SU-DHL-6 (cell line): ENCODE data around the gene RSU1.
A peak's percentile ranks its signal among the peaks of the same experiment; 100 is the strongest.
"Not testable (repeated sequence)": the region's sequence is repeated elsewhere in the genome, so short reads cannot be mapped to it uniquely, and the experiment has no call there.

Source experiments
- H2AFZ ChIP-seq: fragments of 200-600 bp; sonication (generic); 2 replicates; pipeline ENCODE4 v1.6.1; 2014; ENCODE audit warnings: low read depth, mild to moderate bottlenecking, moderate library complexity, mixed read lengths, antibody characterized with exemption, low read length; ENCODE audit not compliant: severe bottlenecking
- H3F3A ChIP-seq: fragments of 200-600 bp; shearing (Covaris generic); 2 replicates; pipeline ENCODE4 v1.6.0; 2016; ENCODE audit warnings: antibody characterized with exemption, mild to moderate bottlenecking; ENCODE audit not compliant: insufficient read depth
- H3K27ac ChIP-seq: fragments of 200-600 bp; sonication (generic); 2 replicates; pipeline ENCODE4 v1.5.1; 2016; ENCODE audit warnings: low read depth, mild to moderate bottlenecking, low read length, moderate library complexity, mixed read lengths
- H3K27me3 ChIP-seq: fragments of 200-600 bp; sonication (generic), shearing (Covaris generic); 2 replicates; pipeline ENCODE4 v1.6.0; 2014; ENCODE audit warnings: mild to moderate bottlenecking, low read length
- H3K36me3 ChIP-seq: fragments of 200-600 bp; sonication (generic); 2 replicates; pipeline ENCODE4 v1.6.1; 2014; ENCODE audit warnings: mild to moderate bottlenecking, low read length, mixed read lengths
- H3K4me2 ChIP-seq: fragments of 300-600, 200-600 bp; shearing (Covaris generic), sonication (generic); 2 replicates; pipeline ENCODE4 v1.6.0; 2014; ENCODE audit warnings: low read length, low read depth, mild to moderate bottlenecking; ENCODE audit not compliant: poor library complexity, severe bottlenecking
- H3K4me3 ChIP-seq: fragments of 200-600 bp; sonication (generic); 2 replicates; pipeline ENCODE4 v1.5.1; 2014; ENCODE audit warnings: antibody characterized with exemption, low read length, mild to moderate bottlenecking, mixed read lengths; ENCODE audit not compliant: insufficient read depth, poor library complexity, severe bottlenecking
- H3K79me2 ChIP-seq: fragments of 200-600 bp; sonication (generic); 2 replicates; pipeline ENCODE4 v1.6.1; 2014; ENCODE audit warnings: mild to moderate bottlenecking, low read length, moderate library complexity; ENCODE audit not compliant: insufficient read depth
- H3K9ac ChIP-seq: fragments of 200-600 bp; sonication (generic); 2 replicates; pipeline ENCODE4 v1.7.0; 2014; ENCODE audit warnings: mild to moderate bottlenecking, low read length
- H3K9me2 ChIP-seq: fragments of 200-600 bp; sonication (generic); replicated peaks from 2 replicates; pipeline ENCODE4 v1.6.1; 2014; ENCODE audit warnings: low read length; ENCODE audit not compliant: insufficient read depth
- H3K9me3 ChIP-seq: fragments of 200-600 bp; sonication (generic); 2 replicates; pipeline ENCODE4 v1.6.1; 2014; ENCODE audit warnings: low read length, mixed read lengths; ENCODE audit not compliant: insufficient read depth
- H4K20me1 ChIP-seq: fragments of 200-600 bp; sonication (generic); 2 replicates; pipeline ENCODE4 v1.6.1; 2014; ENCODE audit warnings: low read depth, mild to moderate bottlenecking, antibody characterized with exemption, low read length, moderate library complexity, mixed read lengths
- EZH2phosphoT487 ChIP-seq: fragments of 200-600 bp; sonication (generic), shearing (Covaris generic); conservative IDR thresholded peaks from 2 replicates; pipeline ENCODE4 v1.6.1; 2018; ENCODE audit warnings: mild to moderate bottlenecking, antibody characterized with exemption, low read length, moderate library complexity, mixed read lengths
- TF ChIP-seq, protein P1 (sequence below): fragments of 200-600 bp; sonication (generic); IDR thresholded peaks from one replicate; pipeline ENCODE4 v1.5.1; 2017; ENCODE audit warnings: antibody characterized with exemption, mild to moderate bottlenecking, low read length, moderate library complexity; ENCODE audit not compliant: insufficient read depth, poor library complexity, severe bottlenecking

RSU1 gene

GRCh38 chr10:16828701-16829175 is 11.5 kb upstream of the RSU1 start:
- Histone ChIP-seq H3K79me2 (no peaks in the 10 kb centered on the region), H3K36me3 (no peaks in the 10 kb centered on the region), H3K4me3 (no peak overlapping the region), H3K9me3 (no peaks in the 10 kb centered on the region), H3K27ac (no peak overlapping the region), H4K20me1 (no peaks in the 10 kb centered on the region), H2AFZ (no peak overlapping the region), H3K27me3 (no peaks in the 10 kb centered on the region), H3K9ac (no peak overlapping the region), H3K9me2 (no peaks in the 10 kb centered on the region), H3F3A (no peaks in the 10 kb centered on the region), H3K4me2 (no peak overlapping the region)
- no peak for TF ChIP-seq EZH2phosphoT487
- TF ChIP-seq, protein P1, sequence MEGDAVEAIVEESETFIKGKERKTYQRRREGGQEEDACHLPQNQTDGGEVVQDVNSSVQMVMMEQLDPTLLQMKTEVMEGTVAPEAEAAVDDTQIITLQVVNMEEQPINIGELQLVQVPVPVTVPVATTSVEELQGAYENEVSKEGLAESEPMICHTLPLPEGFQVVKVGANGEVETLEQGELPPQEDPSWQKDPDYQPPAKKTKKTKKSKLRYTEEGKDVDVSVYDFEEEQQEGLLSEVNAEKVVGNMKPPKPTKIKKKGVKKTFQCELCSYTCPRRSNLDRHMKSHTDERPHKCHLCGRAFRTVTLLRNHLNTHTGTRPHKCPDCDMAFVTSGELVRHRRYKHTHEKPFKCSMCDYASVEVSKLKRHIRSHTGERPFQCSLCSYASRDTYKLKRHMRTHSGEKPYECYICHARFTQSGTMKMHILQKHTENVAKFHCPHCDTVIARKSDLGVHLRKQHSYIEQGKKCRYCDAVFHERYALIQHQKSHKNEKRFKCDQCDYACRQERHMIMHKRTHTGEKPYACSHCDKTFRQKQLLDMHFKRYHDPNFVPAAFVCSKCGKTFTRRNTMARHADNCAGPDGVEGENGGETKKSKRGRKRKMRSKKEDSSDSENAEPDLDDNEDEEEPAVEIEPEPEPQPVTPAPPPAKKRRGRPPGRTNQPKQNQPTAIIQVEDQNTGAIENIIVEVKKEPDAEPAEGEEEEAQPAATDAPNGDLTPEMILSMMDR = no peak

- TF ChIP-seq EZH2phosphoT487 = no peak
- TF ChIP-seq, protein P1 = peak; percentile 39
- Histone ChIP-seq H3K27ac (no peak overlapping the region), H4K20me1 (no peaks in the 10 kb centered on the region), H3F3A (no peaks in the 10 kb centered on the region), H3K36me3 (no peaks in the 10 kb centered on the region), H3K4me3 (no peak overlapping the region), H2AFZ (no peak overlapping the region), H3K9me2 (no peaks in the 10 kb centered on the region), H3K27me3 (no peaks in the 10 kb centered on the region), H3K79me2 (no peaks in the 10 kb centered on the region), H3K9ac (no peak overlapping the region), H3K9me3 (peaks cover 2% of the 10 kb centered on the region; the same call in 1 of the 2 replicates), H3K4me2 (no peak overlapping the region)
Measured at GRCh38 chr10:16828114-16828568, 10.9 kb upstream of the RSU1 start.

GRCh38 chr10:16827474-16827873 is 10.2 kb upstream of the RSU1 start:
- H3K4me2 ChIP-seq, H3K9me2 ChIP-seq, H3K9ac ChIP-seq, H3K27ac ChIP-seq, H3K9me3 ChIP-seq, H3K36me3 ChIP-seq, H3K27me3 ChIP-seq, H2AFZ ChIP-seq, H3K4me3 ChIP-seq, H3K79me2 ChIP-seq, H4K20me1 ChIP-seq, H3F3A ChIP-seq: not testable (repeated sequence)

- no peak overlapping the region for H3K9ac ChIP-seq
- peaks cover 19% of the 10 kb centered on the region; the same call in 1 of the 2 replicates for H3K9me3 ChIP-seq
- no peaks in the 10 kb centered on the region for H3K36me3 ChIP-seq
- no peaks in the 10 kb centered on the region for H4K20me1 ChIP-seq
- H3K4me3 ChIP-seq = no peak overlapping the region
- H3F3A ChIP-seq = no peaks in the 10 kb centered on the region
- H3K27me3 ChIP-seq = no peaks in the 10 kb centered on the region
- no peaks in the 10 kb centered on the region for H3K9me2 ChIP-seq
- TF ChIP-seq, protein P1 = no peak
- TF ChIP-seq EZH2phosphoT487 = no peak
- H3K4me2 ChIP-seq = no peak overlapping the region
- no peaks in the 10 kb centered on the region for H3K79me2 ChIP-seq
- no peak overlapping the region for H2AFZ ChIP-seq
- H3K27ac ChIP-seq = no peak overlapping the region
Measured at GRCh38 chr10:16822726-16823360, 5.6 kb upstream of the RSU1 start.
